GM19397 (cell line): ENCODE measurements around the gene OPA3.
A peak's percentile ranks its signal among the peaks of the same experiment; 100 is the strongest.
"Not testable (repeated sequence)": the region's sequence is repeated elsewhere in the genome, so short reads cannot be mapped to it uniquely, and the experiment has no call there.

Source experiments
- ATAC-seq: cut with Tn5 transposase; IDR thresholded peaks from one replicate; pipeline ENCODE4 v1.9.1; 2021; ENCODE audit warnings: mild to moderate bottlenecking, moderate library complexity; ENCODE audit not compliant: unreplicated experiment

Gene OPA3

GRCh38 chr19:45584332-45585157, at the start of gene OPA3:
Gene OPA3, minus strand, starts transcription at chr19:45584802. Its CDS starts 38 bp downstream, at chr19:45584764.
- ATAC-seq = peak; percentile 91

DNA sequence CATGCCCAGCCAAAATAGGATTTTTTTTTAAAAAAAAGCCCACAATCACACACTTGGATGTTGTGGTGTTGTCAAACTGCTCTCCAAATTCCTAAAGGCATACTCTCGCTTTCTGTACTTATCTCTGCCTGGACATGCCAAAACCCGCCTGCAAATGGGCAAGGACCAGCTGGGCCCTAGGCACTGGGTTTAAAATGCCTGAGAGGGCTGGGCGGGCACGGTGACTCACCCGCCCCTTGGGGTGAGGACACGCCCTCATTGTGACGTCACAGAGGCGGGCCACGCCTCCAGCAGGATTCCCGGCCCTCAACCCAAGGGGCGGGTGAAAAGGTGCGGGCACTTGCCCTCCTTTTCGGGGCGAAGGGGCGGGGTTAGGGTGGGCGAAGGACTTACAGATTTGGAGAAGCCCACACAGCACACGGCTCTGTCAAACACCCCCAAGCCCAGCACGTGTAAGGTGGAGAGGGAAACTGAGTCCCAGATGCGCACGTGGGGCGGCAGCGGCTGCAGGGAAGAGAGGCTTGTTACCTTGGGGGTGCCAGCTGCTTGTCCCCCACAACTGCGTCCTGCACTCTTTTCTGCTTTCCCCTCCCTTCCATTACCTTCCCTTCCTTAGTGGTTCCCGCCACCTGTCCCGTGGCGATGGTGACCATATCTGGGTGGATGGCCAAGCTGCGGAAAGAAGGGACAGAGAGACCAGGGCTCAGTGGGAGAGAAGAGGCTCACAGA, 48.0 kb upstream of the OPA3 start:
- no peak for ATAC-seq

DNA sequence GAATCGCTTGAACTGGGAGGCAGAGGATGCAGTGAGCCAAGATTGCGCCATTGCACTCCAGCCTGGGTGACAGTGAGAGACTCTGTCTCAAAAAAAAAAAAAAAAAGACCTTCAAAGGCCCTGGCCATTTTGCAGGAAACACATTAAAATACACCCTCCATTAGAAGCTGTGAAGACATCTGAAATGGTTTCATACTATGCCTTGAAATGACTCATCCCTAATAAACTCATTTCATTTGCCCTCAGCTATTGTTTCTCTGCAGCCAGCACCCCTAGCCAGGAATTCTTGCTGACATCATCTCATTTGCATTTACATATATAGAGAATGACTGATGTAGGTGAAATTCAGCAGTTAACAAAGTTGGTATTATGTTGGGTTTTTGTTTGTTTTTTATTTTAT, 45.9 kb upstream of the OPA3 start:
- ATAC-seq = no peak

- ATAC-seq = no peak
Measured at GRCh38 chr19:45629704-45630103, 45.1 kb upstream of the OPA3 start.

- ATAC-seq = not testable (repeated sequence)
Measured at GRCh38 chr19:45628219-45628618, 43.6 kb upstream of the OPA3 start.

GRCh38 chr19:45623984-45624383, 39.4 kb upstream of the OPA3 start:
- no peak for ATAC-seq

DNA sequence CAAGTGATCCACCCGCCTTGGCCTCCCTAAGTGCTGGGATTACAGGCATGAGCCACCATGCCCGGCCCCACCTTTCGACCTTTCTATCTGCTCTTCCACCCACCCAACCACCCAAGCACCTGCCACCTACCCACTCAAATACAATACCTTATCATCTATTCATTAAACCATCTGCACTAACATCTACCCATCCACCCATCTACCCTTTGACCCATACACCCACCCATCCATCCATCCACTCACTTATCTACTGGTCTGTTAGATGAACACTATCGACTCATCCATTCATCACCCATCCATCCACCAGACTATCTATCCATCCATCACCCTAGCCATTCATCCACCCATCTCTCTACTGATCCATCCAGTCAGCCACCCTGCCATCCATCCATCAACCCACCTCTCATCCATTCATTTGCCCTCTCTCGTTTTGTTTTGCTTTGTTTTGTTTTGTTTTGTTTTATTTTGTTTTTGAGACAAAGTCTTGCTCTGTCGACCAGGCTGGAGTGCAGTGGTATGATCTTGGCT, 37.4 kb upstream of the OPA3 start:
- ATAC-seq = no peak

DNA sequence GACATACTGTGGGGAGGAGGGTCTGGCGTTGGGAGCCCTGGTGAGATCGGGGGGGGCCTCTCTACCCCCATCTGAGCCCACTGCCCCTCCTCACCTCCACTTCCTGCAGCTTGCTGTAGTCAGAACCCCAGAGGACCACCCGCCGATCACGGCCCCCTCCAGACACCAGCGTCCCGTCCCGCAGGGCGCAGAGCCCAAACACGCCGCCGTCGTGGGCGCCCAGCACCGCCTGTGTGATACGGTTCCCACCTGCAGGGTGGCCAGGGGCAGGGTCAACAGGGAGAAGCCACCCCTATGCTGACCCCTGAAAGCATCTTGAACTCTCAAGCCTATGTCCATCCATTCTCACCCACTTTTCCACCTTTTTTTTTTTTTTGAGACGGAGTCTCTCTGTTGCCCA, 36.8 kb upstream of the OPA3 start:
- ATAC-seq = no peak

DNA sequence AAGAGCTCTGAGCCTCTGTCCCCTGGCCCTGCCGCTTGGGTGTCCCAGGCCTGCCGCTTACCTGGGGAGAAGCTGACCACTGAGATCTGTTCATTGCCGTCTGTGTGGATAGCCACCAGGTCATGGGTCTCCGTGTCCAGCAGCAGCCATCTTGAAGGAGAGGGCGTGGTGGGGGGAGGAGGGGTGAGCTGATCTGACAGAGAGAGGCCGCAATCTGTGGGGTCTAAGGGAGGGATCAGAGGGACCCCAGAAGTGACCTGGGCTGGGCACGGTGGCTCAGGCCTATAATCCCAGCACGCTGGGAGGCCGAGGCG, 32.1 kb upstream of the OPA3 start:
- ATAC-seq = no peak

DNA sequence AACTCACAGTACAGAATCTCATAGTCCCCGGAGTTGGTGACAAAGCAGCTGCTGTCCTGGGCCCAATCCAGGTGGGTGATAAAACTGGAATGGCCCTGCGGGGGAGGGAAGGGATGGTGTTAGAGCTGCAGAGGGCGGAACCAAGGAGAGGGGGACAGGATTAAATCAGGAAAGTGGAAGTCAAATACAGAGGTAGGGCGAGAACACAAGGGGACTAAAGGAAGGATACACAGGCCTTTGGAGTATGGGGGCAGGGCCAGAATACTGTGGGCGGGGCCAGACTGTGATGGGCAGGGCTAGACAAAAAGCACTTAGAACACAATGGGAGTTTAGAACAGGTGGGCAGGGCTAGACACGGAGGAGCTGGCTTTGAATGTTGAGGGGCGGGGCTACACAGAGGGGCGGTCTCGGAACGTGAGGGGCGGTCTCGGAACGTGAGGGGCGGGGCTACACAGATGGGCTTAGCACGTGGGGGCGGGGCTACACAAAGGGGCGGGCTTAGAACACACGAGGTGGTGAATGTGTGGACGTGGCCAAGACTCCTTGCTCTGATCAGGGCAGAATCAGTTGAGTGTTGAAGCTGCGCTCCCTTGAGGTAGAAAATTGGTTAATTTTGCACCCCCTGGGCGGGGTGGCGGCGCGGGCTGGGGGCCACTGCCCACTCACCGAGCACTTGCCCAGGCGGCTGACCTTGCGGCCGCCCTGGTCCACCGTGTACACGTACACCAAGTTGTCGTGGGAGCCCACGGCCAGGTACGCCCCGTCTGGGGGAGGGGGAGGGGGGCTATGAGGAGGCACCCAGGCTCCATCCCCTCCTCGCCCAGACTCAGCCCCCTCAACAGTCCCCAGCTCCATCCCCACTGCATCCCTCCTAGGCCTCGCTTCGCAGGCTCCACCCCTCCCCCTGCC, 31.4 kb upstream of the OPA3 start:
- no peak for ATAC-seq

GRCh38 chr19:45615056-45615455, 30.5 kb upstream of the OPA3 start:
- ATAC-seq = not testable (repeated sequence)

- no peak for ATAC-seq
Measured at GRCh38 chr19:45613926-45614725, 29.5 kb upstream of the OPA3 start.

GRCh38 chr19:45608948-45609347, 24.3 kb upstream of the OPA3 start:
- no peak for ATAC-seq

DNA sequence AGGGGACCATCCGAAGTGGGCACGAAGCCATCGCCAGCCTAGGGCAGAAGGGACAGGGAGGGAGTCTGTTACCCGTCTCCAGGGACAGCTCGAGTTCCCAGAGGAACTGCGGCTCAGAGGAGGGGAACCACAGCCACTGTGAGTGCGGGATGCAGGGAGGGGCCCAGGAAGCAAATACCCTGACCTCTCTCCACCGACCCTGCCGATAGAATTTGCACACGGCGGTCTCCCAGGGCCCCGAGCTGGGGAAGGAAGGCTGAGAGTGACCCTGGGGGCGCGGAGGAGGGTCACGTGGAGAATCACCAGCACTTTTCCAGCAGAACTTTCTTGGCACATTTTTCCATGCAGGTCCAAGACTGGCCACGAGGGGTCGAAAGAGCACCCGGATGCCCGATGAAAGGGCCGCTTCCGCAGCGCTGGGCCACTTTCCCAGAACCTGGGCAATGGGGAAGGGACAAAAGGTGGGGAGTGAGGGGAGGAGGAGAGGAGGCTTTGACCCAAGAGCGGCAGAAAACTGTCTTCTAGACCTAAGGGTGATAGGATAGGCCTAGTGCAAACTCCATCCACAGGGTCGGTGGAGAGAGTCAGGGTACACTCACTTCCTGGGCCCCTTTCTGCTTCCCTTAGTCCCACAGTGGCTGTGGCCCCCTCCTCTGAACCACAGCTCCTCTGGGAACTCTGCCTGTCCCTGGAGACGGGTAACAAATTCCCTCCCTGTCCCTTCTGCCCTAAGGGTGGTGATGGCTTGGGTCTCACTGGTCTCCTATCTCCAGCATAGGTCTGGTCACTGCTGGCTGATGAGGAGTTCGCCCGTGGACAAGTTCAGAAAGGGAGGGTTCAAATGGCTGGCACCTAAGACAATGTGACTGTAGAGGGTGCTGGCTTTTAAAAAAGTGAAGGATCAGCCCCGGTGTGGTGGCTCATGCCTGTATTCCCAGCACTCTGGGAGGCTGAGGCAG, 22.7 kb upstream of the OPA3 start:
- ATAC-seq = no peak

DNA sequence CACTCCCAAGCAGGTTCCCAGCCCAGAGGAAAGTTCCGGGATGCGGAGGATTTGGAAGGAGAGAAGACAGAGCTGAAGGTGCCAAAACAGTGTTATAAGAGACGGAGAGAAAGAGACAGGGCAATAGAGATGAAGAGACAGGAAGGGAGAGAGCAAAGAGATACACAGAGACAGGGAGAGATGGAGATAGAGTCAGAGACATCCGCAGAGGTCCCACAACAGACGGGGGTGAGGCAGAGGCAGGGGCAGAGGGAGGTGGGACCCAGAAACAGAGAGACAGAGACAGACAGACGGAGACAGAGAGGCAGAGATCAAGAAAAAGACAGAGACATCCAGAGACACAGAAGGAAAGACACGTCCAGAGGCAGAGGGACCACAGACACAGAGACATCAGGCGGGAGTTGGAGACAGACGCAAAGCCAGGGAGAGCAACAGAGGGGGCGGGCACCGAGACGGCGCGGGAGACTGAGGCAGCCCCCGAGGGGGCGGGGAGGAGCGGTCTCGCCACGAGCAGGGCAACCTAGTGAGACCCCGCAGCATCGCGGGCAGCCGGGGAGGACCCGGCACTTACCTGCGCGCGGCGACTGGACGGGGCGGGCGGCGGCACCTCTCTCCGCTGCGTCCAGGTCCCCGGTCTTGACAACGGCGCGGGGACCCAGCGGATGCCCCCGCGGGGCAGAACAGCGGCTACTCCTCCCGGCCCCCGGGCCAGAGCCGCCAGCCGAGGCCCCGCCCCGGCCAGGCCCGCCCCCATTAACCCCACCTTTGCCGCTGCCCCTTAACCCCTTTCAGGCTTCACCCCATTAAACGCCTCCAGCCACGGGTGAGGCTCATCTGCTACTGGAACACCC, 17.1 kb upstream of the OPA3 start, which contains the start of gene GPR4:
Gene GPR4, minus strand, starts transcription at position 689 of the 851 bp plus-strand sequence. CDS start 10,346 bp downstream, outside the sequence.
- ATAC-seq = no peak

- ATAC-seq = no peak
Measured at GRCh38 chr19:45601115-45601514, 16.5 kb upstream of the OPA3 start.

DNA sequence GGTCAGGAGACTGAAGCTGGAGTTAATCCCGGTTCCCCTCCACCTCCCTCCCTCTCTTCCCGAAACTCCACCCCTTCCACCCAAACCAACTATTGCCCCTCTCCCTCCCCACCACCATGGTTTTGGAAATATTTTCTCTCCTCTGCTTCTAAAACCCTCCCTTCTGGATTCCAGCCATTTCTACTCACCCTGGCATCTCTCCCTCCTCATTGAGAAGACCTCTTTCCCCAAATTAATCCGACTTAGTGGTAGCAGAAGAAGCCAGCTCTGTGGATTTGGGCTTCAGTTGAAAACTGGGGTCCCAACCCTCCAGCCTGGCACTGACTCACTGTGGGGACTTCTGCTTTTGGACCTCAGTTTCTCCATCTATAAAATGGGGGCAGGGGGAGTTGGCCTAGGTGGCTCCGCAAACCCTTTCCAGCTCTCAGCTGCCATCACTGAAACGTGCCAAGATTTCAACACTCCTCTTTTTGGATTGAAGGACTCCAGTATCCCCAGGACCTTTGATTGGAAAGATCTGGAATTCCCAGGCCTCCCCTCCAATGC, 15.8 kb upstream of the OPA3 start:
- ATAC-seq = no peak

DNA sequence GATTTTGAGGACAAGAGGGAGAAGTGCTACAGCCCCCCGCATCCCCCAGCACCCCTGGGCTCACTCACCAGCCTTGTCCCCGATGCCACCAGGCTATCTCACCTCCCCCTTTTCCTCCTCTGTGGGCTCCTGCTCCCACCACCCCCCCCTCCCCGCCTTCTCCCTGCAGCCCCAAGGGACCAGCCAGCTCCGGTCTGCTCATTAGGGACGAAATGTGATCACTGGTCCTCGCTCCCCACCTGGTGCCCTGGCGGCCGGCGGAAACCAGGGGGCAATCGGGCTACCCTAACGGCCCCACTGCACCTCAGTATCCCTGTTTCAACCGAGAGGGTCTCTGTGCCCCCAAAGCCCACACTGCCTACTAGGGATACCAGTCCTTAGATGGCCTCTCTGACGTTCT, 14.7 kb upstream of the OPA3 start:
- no peak for ATAC-seq
